A673 (cell line): ENCODE data around the gene ZDHHC11B. TPM values are rescaled to one million over a fixed set of nuclear protein-coding genes. Genes with fewer than 3 reads are reported as not detected.
"Not testable (repeated sequence)": the region's sequence is repeated elsewhere in the genome, so short reads cannot be mapped to it uniquely, and the experiment has no call there.

Experiments used
- Bru-seq: library from RNA; stranded (reverse); fragments of 400-500 nt; gene quantifications from one replicate; lab custom pipeline; 2021; lab: Mats Ljungman, UMichigan
- BruChase-seq, 2 experiments: library from RNA; stranded (reverse); fragments of 400-500 nt; gene quantifications; one replicate each; lab custom pipeline; 2021; lab: Mats Ljungman, UMichigan
- BruUV-seq: library from RNA; stranded (reverse); fragments of 400-500 nt; replicated peaks from 2 replicates; lab custom pipeline; 2021; lab: Mats Ljungman, UMichigan
- CTCF ChIA-PET: fragments of 300-600 bp; sonication (Branson Sonifier 250); formaldehyde crosslinking; loops from one replicate; lab custom pipeline; 2022; ENCODE audit warnings: antibody characterized with exemption; lab: Charles Lee
- POLR2A ChIA-PET: fragments of 300-600 bp; sonication (Branson Sonifier 250); formaldehyde crosslinking; loops from one replicate; lab custom pipeline; 2022; ENCODE audit warnings: antibody characterized with exemption; ENCODE audit not compliant: low non-redundant PET; lab: Charles Lee
- DNase-seq: peaks from one replicate; pipeline ENCODE4 v3.0.0-alpha.2; 2015; ENCODE audit warnings: low spot score
- H3K27ac ChIP-seq: fragments of 200-600 bp; sonication (generic); 2 replicates; pipeline ENCODE4 v1.5.1; 2016; ENCODE audit warnings: mixed run types, low read depth, mild to moderate bottlenecking, mixed read lengths, antibody characterized with exemption, low read length; ENCODE audit not compliant: poor library complexity, severe bottlenecking
- H3K27me3 ChIP-seq: fragments of 200-600 bp; sonication (generic); replicated peaks from 2 replicates; pipeline ENCODE4 v1.6.1; 2017; ENCODE audit warnings: mixed run types, low read depth, mild to moderate bottlenecking, mixed read lengths, antibody characterized with exemption, low read length; ENCODE audit not compliant: insufficient read depth, poor library complexity
- H3K36me3 ChIP-seq: fragments of 200-600 bp; sonication (generic); 2 replicates; pipeline ENCODE4 v1.6.1; 2016; ENCODE audit warnings: mixed run types, mild to moderate bottlenecking, mixed read lengths, antibody characterized with exemption, low read length; ENCODE audit not compliant: insufficient read depth, poor library complexity, severe bottlenecking
- H3K4me1 ChIP-seq: fragments of 200-600 bp; sonication (generic); 2 replicates; pipeline ENCODE4 v1.6.1; 2017; ENCODE audit warnings: mixed run types, mild to moderate bottlenecking, mixed read lengths, antibody characterized with exemption, low read length; ENCODE audit not compliant: insufficient read depth, poor library complexity, severe bottlenecking
- H3K4me3 ChIP-seq: fragments of 200-600 bp; sonication (generic); 2 replicates; pipeline ENCODE4 v1.5.1; 2016; ENCODE audit warnings: low read depth, mixed run types, mild to moderate bottlenecking, mixed read lengths, low read length; ENCODE audit not compliant: poor library complexity, severe bottlenecking
- H3K9me3 ChIP-seq: fragments of 200-600 bp; sonication (generic); 2 replicates; pipeline ENCODE4 v1.6.1; 2016; ENCODE audit warnings: mixed run types, low read depth, mild to moderate bottlenecking, mixed read lengths, antibody characterized with exemption, low read length; ENCODE audit not compliant: poor library complexity, severe bottlenecking
- CTCF ChIP-seq: fragments of 300-800, 200-600 bp; sonication (generic); conservative IDR thresholded peaks from 2 replicates; pipeline ENCODE4 v1.5.1; 2017; ENCODE audit warnings: low read depth, mild to moderate bottlenecking, antibody characterized with exemption, low read length, moderate library complexity, mixed read lengths
- EZH2 ChIP-seq: fragments of 200-600 bp; sonication (generic); IDR thresholded peaks from 2 replicates; pipeline ENCODE4 v1.6.1; 2017; ENCODE audit warnings: borderline replicate concordance, low read depth, mild to moderate bottlenecking, mixed read lengths, antibody characterized with exemption, low read length; ENCODE audit not compliant: poor library complexity, severe bottlenecking
- intact Hi-C: fragments of 100-400 bp; cut with micrococcal nuclease; formaldehyde crosslinking; loops from one replicate; pipeline ENCODE4 v1.10.0; 2022; ENCODE audit not compliant: unreplicated experiment
- long read RNA-seq: library from polyadenylated mRNA; stranded (forward); transcript quantifications from one replicate; pipeline ENCODE4 v2.0.0, GENCODE V29; 2022
- total RNA-seq: library from RNA; stranded (reverse); gene quantifications from 2 replicates; pipeline ENCODE4 v1.2.3, GENCODE V29; 2021

The ZDHHC11B gene, protein sequence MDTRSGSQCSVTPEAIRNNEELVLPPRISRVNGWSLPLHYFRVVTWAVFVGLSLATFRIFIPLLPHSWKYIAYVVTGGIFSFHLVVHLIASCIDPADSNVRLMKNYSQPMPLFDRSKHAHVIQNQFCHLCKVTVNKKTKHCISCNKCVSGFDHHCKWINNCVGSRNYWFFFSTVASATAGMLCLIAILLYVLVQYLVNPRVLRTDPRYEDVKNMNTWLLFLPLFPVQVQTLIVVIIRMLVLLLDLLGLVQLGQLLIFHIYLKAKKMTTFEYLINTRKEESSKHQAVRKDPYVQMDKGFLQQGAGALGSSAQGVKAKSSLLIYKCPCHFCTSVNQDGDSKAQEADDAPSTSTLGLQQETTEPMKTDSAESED
- total RNA-seq = 1.3 and 1.6 TPM in 2 replicates
- Bru-seq, nascent RNA = percentile 32 among the genes with signal in this experiment
- percentile 36 among the genes with signal in this experiment for BruChase-seq, experiment 1, labeled RNA remaining after a 2-hour chase
- percentile 34 among the genes with signal in this experiment for BruChase-seq, experiment 2, labeled RNA remaining after a 6-hour chase
- long read RNA-seq = 0 reads

DNA sequence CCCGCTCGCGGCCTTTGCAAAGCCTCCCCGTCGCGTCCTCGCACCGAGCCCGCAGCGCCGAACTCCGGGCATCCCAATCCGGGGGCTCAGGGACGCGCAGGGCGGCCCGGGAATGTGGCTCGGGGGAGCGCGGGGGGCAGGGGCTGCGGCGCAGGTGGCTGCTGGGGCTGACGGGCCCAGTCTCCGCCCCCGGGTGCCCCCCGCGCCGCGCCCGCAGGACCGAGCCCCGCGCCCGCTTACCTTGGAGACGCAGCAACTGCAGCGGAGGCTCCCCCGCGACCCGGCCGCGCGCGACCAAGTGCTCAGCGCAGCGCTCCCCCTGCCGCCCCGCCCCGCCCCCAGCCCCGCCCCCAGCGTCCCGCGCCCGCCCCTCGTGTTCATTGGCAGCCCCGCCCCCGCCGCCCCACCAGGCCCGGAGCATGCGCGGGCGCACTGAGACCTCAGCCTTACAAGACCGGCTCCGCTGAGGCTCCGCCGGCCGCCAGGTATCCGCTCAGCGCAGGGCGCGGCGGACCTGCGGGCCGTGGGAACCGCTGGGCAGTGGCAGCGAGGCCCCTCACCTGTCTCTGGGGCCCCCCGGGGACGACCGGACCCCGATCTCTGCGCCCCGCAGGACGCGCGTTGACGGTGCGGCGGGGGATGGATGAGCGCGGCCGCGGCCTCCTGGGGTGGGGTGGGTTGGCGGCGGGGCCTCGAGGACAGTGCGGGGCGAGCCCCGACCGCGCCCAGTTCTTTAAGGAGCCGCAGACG lies at the start of gene ZDHHC11B:
Gene ZDHHC11B, minus strand, starts transcription at position 302 of the 750 bp plus-strand sequence. CDS start 17,810 bp downstream, outside the sequence.
- POLR2A ChIA-PET, BruUV-seq, CTCF ChIA-PET, H3K36me3 ChIP-seq, H3K4me1 ChIP-seq, intact Hi-C loops, H3K27ac ChIP-seq, H3K27me3 ChIP-seq, H3K9me3 ChIP-seq: not testable (repeated sequence)
- H3K4me3 ChIP-seq = peak within 1 kb of the TSS; percentile 64
- peak; percentile 90 for DNase-seq

DNA sequence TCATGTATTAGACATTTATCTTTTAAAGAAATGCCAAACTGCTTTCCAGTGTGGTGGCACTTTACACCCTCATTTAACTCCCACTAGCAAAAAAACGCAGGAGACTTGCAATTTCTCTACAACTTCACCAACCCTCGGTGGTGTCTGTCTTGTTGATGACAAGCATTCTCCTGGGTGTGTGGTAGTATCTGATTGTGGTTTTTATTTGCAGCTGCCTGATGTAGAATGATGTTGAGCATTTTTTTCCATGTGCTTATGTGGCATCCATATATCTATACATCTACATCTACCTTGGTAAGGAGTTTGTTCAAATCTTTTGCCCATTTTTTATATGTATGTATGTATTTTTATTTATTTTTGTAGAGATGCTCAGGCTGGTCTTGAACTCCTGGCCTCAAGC lies 49.5 kb upstream of the ZDHHC11B start:
- H3K27me3 ChIP-seq, POLR2A ChIA-PET, H3K27ac ChIP-seq, H3K9me3 ChIP-seq, CTCF ChIA-PET, intact Hi-C loops, BruUV-seq, DNase-seq, H3K4me1 ChIP-seq, H3K4me3 ChIP-seq, H3K36me3 ChIP-seq: not testable (repeated sequence)

DNA sequence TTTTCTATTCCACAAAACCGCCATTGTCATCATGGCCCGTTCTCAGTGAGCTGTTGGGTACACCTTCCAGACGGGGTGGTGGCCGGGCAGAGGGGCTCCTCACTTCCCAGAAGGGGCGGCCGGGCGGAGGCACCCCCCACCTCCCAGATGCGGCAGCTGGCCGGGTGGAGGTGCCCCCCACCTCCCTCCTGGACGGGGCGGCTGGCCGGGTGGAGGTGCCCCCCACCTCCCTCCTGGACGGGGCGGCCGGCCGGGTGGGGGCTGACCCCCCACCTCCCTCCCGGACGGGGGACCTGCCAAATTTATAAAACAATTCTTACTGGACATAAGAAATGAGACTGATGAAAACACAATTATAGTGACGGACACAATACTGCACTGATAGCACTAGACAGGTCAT lies 43.7 kb upstream of the ZDHHC11B start:
- H3K27me3 ChIP-seq, H3K27ac ChIP-seq, DNase-seq, H3K36me3 ChIP-seq, CTCF ChIA-PET, POLR2A ChIA-PET, H3K9me3 ChIP-seq, intact Hi-C loops, H3K4me1 ChIP-seq, BruUV-seq, H3K4me3 ChIP-seq: not testable (repeated sequence)

DNA sequence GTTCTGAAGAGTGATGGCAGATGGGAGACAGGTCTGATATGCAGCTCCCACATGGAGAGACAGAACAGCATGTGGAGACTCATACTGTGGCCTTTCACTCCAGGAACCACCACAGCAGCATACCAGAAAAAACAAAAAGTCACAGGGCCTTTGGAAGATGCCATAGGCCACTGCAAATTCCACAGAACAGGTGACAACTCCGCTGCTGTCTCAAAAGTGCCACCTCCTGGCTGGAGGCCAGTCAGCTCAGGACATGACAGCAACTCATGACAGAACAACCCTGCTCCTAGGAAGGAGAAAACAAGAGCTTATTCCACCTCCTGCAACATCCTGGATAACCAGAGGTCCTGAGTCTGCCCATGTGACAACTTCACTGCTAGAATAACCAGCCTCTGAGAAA lies 41.0 kb upstream of the ZDHHC11B start:
- H3K27me3 ChIP-seq, BruUV-seq, H3K9me3 ChIP-seq, H3K36me3 ChIP-seq, CTCF ChIA-PET, H3K27ac ChIP-seq, H3K4me3 ChIP-seq, POLR2A ChIA-PET, intact Hi-C loops, H3K4me1 ChIP-seq, DNase-seq: not testable (repeated sequence)

DNA sequence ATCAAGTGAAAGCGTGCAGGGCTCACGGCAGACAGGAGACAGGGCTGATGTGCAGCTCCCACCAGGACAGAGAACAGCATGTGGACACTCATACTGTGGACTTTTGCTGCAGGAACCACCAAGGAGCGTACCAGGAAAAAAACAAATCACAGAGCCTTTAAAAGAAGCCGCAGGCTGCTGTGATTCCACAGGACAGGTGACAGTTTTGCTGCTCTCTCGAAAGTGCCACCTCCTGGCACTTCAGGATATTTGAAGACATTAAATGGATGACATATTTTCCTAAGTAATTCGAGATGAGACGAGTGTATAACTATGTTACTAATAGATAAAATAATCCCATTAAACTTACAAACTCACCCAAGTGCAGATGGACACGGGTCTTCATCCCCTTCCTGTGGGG lies 37.0 kb upstream of the ZDHHC11B start:
- Histone ChIP-seq H3K9me3 (no peaks in the 10 kb centered on the region), H3K27ac (no peak overlapping the region), H3K36me3 (no peaks in the 10 kb centered on the region), H3K4me1 (no peaks in the 10 kb centered on the region), H3K4me3 (no peak overlapping the region), H3K27me3 (no peaks in the 10 kb centered on the region)
- no peak for DNase-seq
- POLR2A ChIA-PET = no interaction called here
- intact Hi-C loops = no loop called here
- BruUV-seq = no TSS peak
- CTCF ChIA-PET = no interaction called here
- TF ChIP-seq CTCF (no peak), EZH2 (no peak)
